Left ventricle myocardium inferior (tissue), 1 donor: ENCODE data around the gene CYB5R2. TPM values are rescaled to one million over a fixed set of nuclear protein-coding genes. Genes with fewer than 3 reads are reported as not detected.

ENCODE experiments used
- DNase-seq: peaks from one replicate; pipeline ENCODE4 v3.0.0-alpha.2; 2020
- H3K27ac ChIP-seq: fragments of 200-600 bp; replicated peaks from 2 replicates; pipeline ENCODE4 v1.8.0; 2021
- H3K27me3 ChIP-seq: fragments of 200-600 bp; 2 replicates; pipeline ENCODE4 v1.8.0; 2021; ENCODE audit warnings: low read depth
- H3K36me3 ChIP-seq: fragments of 200-600 bp; 2 replicates; pipeline ENCODE4 v1.8.0; 2021
- H3K4me1 ChIP-seq: fragments of 200-600 bp; 2 replicates; pipeline ENCODE4 v1.8.0; 2021
- H3K4me3 ChIP-seq: fragments of 200-600 bp; 2 replicates; pipeline ENCODE4 v1.8.0; 2021; ENCODE audit warnings: mild to moderate bottlenecking, moderate library complexity
- H3K9me3 ChIP-seq: fragments of 200-600 bp; replicated peaks from 2 replicates; pipeline ENCODE4 v1.8.0; 2021
- CTCF ChIP-seq: fragments of 200-600 bp; IDR thresholded peaks from 2 replicates; pipeline ENCODE4 v1.8.0; 2021; ENCODE audit warnings: antibody characterized with exemption, mild to moderate bottlenecking, borderline replicate concordance
- intact Hi-C: fragments of 100-400 bp; cut with micrococcal nuclease; formaldehyde crosslinking; loops from one replicate; pipeline ENCODE4 v1.11.0; 2022
- total RNA-seq: library from RNA; stranded (reverse); fragmentation: NEBNext Ultra II Directional; extraction: Animal tissue kit (Norgen Biotek cat#: 25700); gene quantifications from one replicate; pipeline ENCODE4 v1.2.1, GENCODE V29; 2021
- donor health status: DM: no; HTN: yes; CAD: no; lungs with severe emphysema.

CYB5R2 gene
- total RNA-seq, 1 donor from 2014 or later: 1.8 TPM

DNA sequence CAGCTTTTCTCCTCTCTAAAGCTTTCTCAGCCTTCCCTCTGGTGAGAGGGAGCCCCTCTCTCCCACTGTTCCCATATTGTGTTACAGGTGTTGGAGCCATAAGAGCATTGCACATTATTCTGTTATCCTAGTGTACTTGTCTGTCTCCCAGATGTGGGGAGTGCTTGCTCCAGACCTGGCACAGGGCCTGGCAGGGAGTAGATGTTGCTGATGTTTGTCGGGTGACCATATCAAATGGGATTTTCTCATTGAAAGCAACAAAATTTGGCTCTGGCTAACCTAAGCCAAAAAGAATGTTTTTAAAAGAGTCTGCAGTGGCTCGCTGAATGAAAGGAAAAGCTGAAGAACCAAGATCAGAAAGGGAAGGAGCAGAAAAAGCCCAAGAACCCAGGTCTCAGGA is 41.1 kb downstream of the CYB5R2 start:
- H3K4me3 ChIP-seq: no peak overlapping the region
- DNase-seq: no peak
- H3K36me3 ChIP-seq: peaks cover 82% of the 10 kb centered on the region
- no peaks in the 10 kb centered on the region for H3K27me3 ChIP-seq
- H3K4me1 ChIP-seq: peaks cover 15% of the 10 kb centered on the region
- no peak for TF ChIP-seq CTCF
- H3K9me3 ChIP-seq: no peaks in the 10 kb centered on the region
- no peak overlapping the region for H3K27ac ChIP-seq
- intact Hi-C loops: no loop called here

GRCh38 chr11:7630002-7630401 is 43.3 kb downstream of the CYB5R2 start:
- H3K9me3 ChIP-seq: no peaks in the 10 kb centered on the region
- no peaks in the 10 kb centered on the region for H3K27me3 ChIP-seq
- H3K36me3 ChIP-seq: peaks cover 82% of the 10 kb centered on the region
- peaks cover 11% of the 10 kb centered on the region for H3K4me1 ChIP-seq
- H3K4me3 ChIP-seq: no peak overlapping the region
- no peak overlapping the region for H3K27ac ChIP-seq
- no peak for TF ChIP-seq CTCF
- DNase-seq: peak; percentile 34
- intact Hi-C loops: no loop called here

DNA sequence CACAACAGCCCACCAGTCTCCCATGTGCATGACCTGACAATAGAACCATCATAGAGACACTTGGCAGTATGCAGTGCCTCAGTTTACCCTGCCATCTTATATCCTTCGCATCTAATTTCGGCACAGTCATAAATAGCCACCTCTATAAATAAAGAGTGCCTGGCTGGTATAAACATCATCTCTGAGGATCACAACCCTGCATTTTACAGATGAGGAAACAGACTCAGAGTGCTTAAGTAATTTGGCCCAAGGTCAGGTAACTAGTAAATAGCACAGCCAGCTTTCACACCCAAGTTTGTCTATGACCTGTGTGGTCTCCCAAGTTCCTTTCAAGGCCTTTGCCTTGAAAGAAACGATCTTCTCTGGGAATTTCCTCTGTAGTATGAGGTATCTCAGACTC is 44.6 kb downstream of the CYB5R2 start:
- DNase-seq: no peak
- intact Hi-C loops: no loop called here
- no peak overlapping the region for H3K4me3 ChIP-seq
- H3K27me3 ChIP-seq: no peaks in the 10 kb centered on the region
- TF ChIP-seq CTCF: no peak
- H3K36me3 ChIP-seq: peaks cover 76% of the 10 kb centered on the region
- H3K27ac ChIP-seq: no peak overlapping the region
- no peaks in the 10 kb centered on the region for H3K9me3 ChIP-seq
- peaks cover 11% of the 10 kb centered on the region for H3K4me1 ChIP-seq

DNA sequence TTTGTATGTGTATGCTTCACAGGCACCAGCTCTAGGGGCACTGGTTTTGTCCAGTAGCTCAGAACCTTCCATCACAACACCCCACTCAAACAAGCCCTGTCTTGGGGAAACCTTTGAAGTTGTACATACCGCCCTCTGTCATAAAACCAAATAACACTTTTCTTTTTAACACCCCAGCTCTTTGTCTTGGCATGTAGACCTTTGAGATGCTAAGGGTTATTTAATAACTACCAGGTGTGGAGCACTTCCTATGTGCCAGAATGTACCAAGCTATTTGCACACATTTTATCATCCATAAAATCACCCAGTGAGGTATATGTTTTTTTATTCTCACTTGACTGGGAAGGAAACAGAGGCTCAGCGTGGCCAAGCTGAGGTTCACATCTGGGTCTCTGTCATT is 50.6 kb downstream of the CYB5R2 start:
- H3K27me3 ChIP-seq: no peaks in the 10 kb centered on the region
- intact Hi-C loops: no loop called here
- H3K27ac ChIP-seq: no peak overlapping the region
- peaks cover 47% of the 10 kb centered on the region for H3K36me3 ChIP-seq
- no peak overlapping the region for H3K4me3 ChIP-seq
- no peaks in the 10 kb centered on the region for H3K9me3 ChIP-seq
- TF ChIP-seq CTCF: no peak
- no peak for DNase-seq
- H3K4me1 ChIP-seq: no peaks in the 10 kb centered on the region

DNA sequence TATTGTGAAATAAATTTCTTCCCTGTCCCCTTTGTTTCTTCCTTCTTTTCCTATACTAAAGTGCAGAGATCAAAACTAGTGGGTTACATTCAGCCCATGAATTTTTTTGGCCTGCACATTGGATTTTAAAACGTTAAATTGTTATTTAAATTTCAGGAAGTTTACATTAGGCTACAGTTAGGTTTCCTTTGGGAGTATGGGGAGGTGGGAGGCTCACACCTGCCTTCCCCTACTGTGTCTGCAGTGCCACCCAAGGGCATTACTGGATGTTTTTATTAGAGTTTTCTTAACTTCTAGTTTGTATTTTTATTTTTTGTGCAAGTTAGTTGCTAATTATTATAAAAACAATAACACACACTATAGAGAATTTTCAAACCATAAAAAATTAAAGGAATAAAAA is 51.7 kb downstream of the CYB5R2 start:
- TF ChIP-seq CTCF: no peak
- no peak for DNase-seq
- Histone ChIP-seq H3K36me3 (peaks cover 41% of the 10 kb centered on the region), H3K27me3 (no peaks in the 10 kb centered on the region), H3K4me1 (no peaks in the 10 kb centered on the region), H3K27ac (no peak overlapping the region), H3K4me3 (no peak overlapping the region), H3K9me3 (no peaks in the 10 kb centered on the region)
- intact Hi-C loops: no loop called here

- no peak for TF ChIP-seq CTCF
- H3K27me3 ChIP-seq: no peaks in the 10 kb centered on the region
- H3K4me3 ChIP-seq: no peak overlapping the region
- H3K36me3 ChIP-seq: peaks cover 37% of the 10 kb centered on the region
- intact Hi-C loops: no loop called here
- H3K27ac ChIP-seq: no peak overlapping the region
- H3K9me3 ChIP-seq: no peaks in the 10 kb centered on the region
- no peak for DNase-seq
- no peaks in the 10 kb centered on the region for H3K4me1 ChIP-seq
These were observed 52.2 kb downstream of the CYB5R2 start for GRCh38 chr11:7621090-7621489.
